ENCODE measurements around the gene DUS1L. TPM values are rescaled to one million over a fixed set of nuclear protein-coding genes. Genes with fewer than 3 reads are reported as not detected.

DUS1L gene
- total RNA-seq, 1 donor from 2014 or later = 73.3 TPM

- no peak overlapping the region for H3K4me3 Mint-ChIP-seq (ENCODE audit: unreplicated experiment)
- H3K4me1 Mint-ChIP-seq (ENCODE audit: unreplicated experiment) = peaks cover 29% of the 10 kb centered on the region
- no peaks in the 10 kb centered on the region for H3K27me3 Mint-ChIP-seq (ENCODE audit: unreplicated experiment)
- no peaks in the 10 kb centered on the region for H3K9me3 Mint-ChIP-seq (ENCODE audit: unreplicated experiment)
- DNase-seq (ENCODE audit: extremely low spot score, unreplicated experiment) = no peak
- H3K27ac Mint-ChIP-seq (ENCODE audit: unreplicated experiment) = no peak overlapping the region
- H3K36me3 Mint-ChIP-seq (ENCODE audit: unreplicated experiment) = no peaks in the 10 kb centered on the region
- no peak for TF ChIP-seq CTCF (IDR thresholded peaks at IDR 0.05)
Measured at GRCh38 chr17:82100502-82101298, 35.1 kb upstream of the DUS1L start.

- H3K27me3 Mint-ChIP-seq (ENCODE audit: unreplicated experiment) = no peaks in the 10 kb centered on the region
- DNase-seq (ENCODE audit: extremely low spot score, unreplicated experiment) = no peak
- peak overlapping the region; percentile 71 for H3K4me3 Mint-ChIP-seq (ENCODE audit: unreplicated experiment)
- no peaks in the 10 kb centered on the region for H3K9me3 Mint-ChIP-seq (ENCODE audit: unreplicated experiment)
- TF ChIP-seq CTCF (IDR thresholded peaks at IDR 0.05) = no peak
- no peaks in the 10 kb centered on the region for H3K36me3 Mint-ChIP-seq (ENCODE audit: unreplicated experiment)
- H3K4me1 Mint-ChIP-seq (ENCODE audit: unreplicated experiment) = peaks cover 27% of the 10 kb centered on the region
- H3K27ac Mint-ChIP-seq (ENCODE audit: unreplicated experiment) = peak overlapping the region; percentile 76
Measured at GRCh38 chr17:82098939-82099763, 33.5 kb upstream of the DUS1L start.

- H3K27ac Mint-ChIP-seq (ENCODE audit: unreplicated experiment) = no peak within 1 kb of the TSS
- peak; percentile 98 for DNase-seq (ENCODE audit: extremely low spot score, unreplicated experiment)
Measured at GRCh38 chr17:82098169-82098938, 32.8 kb upstream of the DUS1L start, which contains the start of gene FASN. Gene FASN (minus strand): TSS chr17:82098236. CDS start chr17:82096445, 1,791 bp downstream.

GRCh38 chr17:82097919-82098168 is 32.2 kb upstream of the DUS1L start:
- no peak for DNase-seq (ENCODE audit: extremely low spot score, unreplicated experiment)
- Mint-ChIP-seq H3K4me3 (ENCODE audit: unreplicated experiment) (peak overlapping the region; percentile 54), H3K4me1 (ENCODE audit: unreplicated experiment) (peaks cover 25% of the 10 kb centered on the region), H3K36me3 (ENCODE audit: unreplicated experiment) (peaks cover 3% of the 10 kb centered on the region), H3K27ac (ENCODE audit: unreplicated experiment) (no peak overlapping the region), H3K9me3 (ENCODE audit: unreplicated experiment) (no peaks in the 10 kb centered on the region), H3K27me3 (ENCODE audit: unreplicated experiment) (no peaks in the 10 kb centered on the region)
- TF ChIP-seq CTCF (IDR thresholded peaks at IDR 0.05) = no peak

More at GRCh38 chr17:82098169-82098938, 32.8 kb upstream of the DUS1L start, which contains the start of gene FASN:
- Mint-ChIP-seq H3K36me3 (ENCODE audit: unreplicated experiment) (peaks cover under 1% of the 10 kb centered on the region), H3K4me3 (ENCODE audit: unreplicated experiment) (peak within 1 kb of the TSS; percentile 67), H3K4me1 (ENCODE audit: unreplicated experiment) (peaks cover 25% of the 10 kb centered on the region), H3K9me3 (ENCODE audit: unreplicated experiment) (no peaks in the 10 kb centered on the region), H3K27me3 (ENCODE audit: unreplicated experiment) (no peaks in the 10 kb centered on the region)
- TF ChIP-seq CTCF (IDR thresholded peaks at IDR 0.05) = peak; percentile 65
